HG02759 (cell line): ENCODE data around the gene SERPINB6.
"Not testable (repeated sequence)": the region's sequence is repeated elsewhere in the genome, so short reads cannot be mapped to it uniquely, and the experiment has no call there.

ENCODE experiments used
- ATAC-seq: cut with Tn5 transposase; IDR thresholded peaks from one replicate; pipeline ENCODE4 v1.9.1; 2021; ENCODE audit warnings: mild to moderate bottlenecking, moderate library complexity; ENCODE audit not compliant: unreplicated experiment

The SERPINB6 gene

GRCh38 chr6:2940010-2940850 is 31.1 kb downstream of the SERPINB6 start:
- ATAC-seq: peak; percentile 86

DNA sequence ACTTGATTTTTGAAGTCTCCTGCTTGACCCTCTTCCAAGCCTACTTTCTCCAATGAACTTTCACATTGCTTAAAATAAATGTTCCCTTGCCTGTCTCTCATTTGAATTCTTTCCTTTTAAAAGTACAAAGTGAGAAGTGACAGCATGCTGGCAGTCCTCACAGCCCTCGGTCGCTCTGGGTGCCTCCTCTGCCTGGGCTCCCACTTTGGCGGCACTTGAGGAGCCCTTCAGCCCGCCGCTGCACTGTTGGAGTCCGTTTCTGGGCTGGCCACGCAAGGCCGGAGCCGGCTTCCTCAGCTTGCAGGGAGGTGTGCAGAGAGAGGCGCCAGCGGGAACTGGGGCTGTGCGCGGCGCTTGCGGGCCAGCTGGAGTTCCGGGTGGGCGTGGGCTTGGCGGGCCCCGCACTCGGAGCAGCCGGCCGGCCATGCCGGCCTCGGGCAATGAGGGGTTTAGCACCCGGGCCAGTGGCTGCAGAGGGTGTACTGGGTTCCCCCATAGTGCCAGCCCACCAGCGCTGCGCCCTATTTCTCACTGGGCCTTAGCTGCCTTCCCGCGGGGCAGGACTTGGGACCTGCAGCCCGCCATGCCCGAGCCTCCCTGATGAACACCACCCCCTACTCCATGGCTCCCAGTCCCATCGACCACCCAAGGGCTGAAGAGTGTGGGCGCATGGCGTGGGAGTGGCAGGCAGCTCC is 31.9 kb downstream of the SERPINB6 start:
- no peak for ATAC-seq

DNA sequence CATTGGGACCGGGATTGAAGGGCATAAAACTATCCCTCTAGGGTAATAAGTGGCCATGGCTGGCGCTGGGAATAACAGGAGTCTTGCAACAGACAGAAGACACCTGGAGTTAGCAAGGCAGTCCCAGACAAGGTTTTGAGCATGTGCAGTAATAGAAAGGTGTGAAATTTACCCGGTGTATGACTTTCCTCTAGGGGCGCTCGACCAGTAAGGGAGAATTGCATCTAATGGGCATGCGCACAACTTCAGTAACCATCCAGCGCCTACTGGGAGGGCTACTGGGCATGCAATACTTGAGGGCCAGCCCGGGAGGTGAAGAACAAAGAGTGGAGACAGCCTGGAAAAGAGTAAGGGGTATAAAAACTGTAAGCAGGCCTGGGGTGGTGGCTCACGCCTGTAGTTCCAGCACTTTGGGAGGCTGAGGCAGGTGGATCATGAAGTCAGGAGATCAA is 32.7 kb downstream of the SERPINB6 start:
- ATAC-seq: no peak

GRCh38 chr6:2938004-2938631 is 33.2 kb downstream of the SERPINB6 start:
- ATAC-seq: no peak

DNA sequence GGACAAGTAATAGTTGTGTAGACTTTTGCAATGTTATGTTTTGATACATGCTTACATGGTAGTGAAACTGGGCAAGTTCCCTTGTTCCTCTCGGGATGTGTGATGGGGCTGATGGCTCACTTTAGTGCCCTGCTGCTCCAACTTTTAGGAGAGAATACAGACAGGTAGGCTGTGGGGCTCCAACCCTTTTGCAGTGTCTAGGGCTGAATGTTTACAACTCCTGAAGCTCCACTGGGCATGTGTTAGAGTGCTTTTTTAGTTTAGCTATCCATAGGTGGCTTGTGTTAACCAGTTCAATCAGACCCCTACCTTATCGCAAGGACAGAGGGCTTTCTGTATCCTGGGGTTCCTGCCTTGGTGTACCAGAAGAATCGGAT is 33.8 kb downstream of the SERPINB6 start:
- ATAC-seq: no peak

GRCh38 chr6:2935566-2936291 is 35.6 kb downstream of the SERPINB6 start:
- no peak for ATAC-seq

- ATAC-seq: no peak
Measured at GRCh38 chr6:2934057-2934456, 37.3 kb downstream of the SERPINB6 start.

- ATAC-seq: not testable (repeated sequence)
Measured at GRCh38 chr6:2932911-2933310, 38.5 kb downstream of the SERPINB6 start.

DNA sequence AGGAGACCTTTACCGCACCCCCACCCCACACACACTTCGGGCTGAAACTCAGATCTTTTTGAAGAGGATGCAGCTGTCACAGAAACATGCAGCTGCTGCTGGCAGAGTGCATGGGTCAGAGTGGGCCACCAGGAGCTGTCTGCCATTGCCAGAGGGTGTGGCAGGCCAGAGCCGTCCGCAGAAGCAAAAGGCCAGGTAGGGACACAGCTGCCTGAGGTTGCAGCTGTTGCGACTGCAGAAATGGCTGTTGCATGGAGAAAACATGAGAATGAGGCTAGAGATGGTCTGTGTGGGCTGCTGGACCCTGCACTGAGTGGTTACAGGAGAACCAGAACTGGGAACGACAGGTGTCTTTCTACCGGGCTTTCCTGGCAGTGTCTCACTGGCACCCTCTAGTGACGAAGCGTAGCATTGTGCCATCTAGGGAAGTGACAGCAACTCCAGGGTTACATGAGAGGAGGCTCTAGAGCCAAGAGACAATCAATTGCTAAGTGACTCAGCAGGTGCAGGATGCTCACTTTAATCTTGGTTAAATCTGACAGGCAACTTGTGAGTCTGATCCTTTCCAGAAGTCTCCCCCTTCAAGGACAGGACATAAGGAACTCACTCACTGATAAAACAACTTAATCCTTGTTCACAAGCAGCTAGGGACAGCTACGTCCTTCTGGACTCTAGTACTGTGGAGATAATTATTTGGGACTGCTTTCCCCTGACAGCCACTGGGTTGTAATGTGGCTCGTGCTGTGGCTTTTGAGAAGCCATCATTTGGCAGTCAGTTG is 39.2 kb downstream of the SERPINB6 start:
- peak; percentile 87 for ATAC-seq

GRCh38 chr6:2931055-2931454 is 40.3 kb downstream of the SERPINB6 start:
- ATAC-seq: no peak

DNA sequence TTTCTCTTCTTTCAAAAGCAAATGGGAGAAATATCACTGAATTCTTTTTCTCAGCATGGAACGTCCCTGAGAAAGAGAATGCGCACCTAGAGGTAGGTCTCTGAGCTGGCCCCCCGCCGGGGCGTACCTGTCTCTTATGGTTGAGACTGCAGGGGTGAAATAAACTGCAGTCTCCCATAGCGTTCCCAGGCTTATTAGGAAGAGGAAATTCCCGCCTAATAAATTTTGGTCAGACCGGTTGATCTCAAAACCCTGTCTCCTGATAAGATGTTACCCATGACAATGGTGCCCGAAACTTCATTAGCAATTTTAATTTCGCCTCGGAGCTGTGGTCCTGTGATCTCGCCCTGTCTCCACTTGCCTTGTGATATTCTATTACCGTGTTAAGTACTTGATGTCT is 43.4 kb downstream of the SERPINB6 start:
- not testable (repeated sequence) for ATAC-seq

GRCh38 chr6:2925842-2926747 is 45.3 kb downstream of the SERPINB6 start:
- not testable (repeated sequence) for ATAC-seq

DNA sequence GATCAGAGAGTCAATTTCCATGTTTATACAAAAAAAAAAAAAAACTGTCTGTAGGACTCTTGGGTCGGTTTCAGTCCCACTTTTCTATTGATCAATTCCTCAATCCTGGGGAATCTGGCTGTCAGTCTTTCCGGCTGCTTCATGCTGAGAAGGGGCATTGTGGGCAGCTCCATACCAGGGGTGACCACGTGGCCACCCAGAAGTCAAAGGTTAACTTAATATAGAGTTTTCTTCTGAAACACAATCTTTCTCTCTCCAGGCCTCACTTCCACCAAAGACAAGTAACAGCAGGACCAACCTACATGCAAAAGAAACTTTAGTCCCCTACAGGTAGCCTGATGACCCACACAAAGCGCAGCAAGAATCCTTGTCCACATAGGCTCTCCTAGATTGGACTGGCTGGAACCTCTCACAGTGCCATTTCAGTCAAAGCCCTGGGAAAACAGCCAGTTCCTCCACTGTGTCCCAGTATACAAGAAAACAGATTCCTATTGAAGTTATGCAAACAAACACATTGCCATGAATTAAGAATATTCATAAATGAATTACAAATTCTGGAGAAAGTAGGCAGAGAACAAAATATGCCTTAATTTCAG is 49.7 kb downstream of the SERPINB6 start:
- no peak for ATAC-seq

DNA sequence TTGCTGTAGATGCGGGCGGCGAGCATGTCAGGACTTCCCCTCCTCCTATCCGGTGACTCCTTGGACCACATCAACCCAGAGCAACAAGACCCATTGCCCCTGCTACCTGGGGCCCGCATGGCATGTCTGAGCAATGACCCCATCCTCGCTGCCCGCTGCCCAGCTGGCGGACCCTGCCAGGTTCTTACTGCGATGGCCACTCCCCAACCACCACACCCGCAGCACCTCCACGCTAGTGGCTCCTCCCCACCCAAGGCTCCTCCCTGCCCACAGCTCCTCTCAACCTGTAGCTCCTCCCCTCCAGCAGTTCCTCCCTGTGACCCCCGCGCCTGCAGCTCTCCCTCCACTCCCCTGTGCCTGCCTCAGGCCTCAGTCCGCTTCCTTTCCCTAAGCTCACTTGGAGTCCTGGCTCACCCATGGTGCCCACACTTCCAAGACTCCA is 50.7 kb downstream of the SERPINB6 start:
- no peak for ATAC-seq

DNA sequence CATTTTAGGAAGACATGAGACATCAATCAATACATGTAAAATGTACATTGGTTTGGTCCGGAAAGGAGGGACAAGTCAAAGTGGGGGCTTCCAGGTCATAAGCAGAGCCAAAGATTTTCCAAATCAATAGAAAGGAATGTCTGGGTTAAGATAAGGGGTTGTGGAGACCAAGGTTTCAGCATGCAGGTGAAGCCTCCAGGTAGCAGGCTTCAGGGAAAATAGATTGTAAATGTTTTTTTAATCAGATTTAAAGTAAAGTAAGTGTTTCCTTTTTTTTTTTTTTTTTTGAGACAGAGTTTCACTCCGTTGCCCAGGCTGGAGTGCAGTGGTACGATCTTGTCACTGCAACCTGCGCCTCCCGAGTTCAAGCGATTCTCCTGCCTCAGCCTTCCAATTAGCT is 51.5 kb downstream of the SERPINB6 start:
- ATAC-seq: no peak

DNA sequence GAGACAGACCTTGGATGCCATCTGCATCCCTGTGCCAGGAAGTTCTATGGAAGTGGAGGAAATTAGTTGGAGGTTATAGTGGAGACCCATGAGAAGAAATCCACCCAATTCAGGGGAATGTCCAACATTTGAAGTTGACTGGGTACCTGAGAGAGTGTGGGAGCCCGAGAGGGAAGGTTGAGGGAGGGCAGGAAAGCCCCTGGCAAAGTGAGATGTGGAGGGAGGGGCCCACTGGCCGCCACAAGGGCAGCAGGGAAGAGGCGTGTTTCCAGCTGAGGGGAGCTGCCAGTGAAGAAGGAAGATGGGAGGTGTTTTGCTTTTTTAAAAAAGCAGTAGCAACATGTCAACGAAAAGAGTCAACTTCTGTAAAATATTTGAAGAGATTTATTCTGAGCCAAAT is 52.0 kb downstream of the SERPINB6 start:
- ATAC-seq: no peak

DNA sequence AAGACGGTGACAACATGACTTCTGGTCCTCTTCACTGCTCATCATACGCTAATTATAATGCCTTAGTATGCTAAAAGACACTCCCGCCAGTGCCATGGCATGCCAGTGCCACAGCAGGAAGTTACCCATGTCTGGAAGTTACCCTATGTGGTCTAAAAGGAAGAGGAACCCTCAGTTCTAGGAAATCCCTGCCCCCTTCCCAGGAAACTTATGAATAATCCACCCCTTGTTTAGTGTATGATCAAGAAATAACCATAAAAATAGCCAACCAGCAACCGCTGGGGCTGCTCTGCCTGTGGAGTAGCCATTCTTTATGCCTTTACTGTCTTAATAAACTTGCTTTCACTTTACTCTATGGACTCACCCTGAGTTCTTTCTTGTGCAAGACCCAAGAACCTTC is 52.4 kb downstream of the SERPINB6 start:
- ATAC-seq: no peak

DNA sequence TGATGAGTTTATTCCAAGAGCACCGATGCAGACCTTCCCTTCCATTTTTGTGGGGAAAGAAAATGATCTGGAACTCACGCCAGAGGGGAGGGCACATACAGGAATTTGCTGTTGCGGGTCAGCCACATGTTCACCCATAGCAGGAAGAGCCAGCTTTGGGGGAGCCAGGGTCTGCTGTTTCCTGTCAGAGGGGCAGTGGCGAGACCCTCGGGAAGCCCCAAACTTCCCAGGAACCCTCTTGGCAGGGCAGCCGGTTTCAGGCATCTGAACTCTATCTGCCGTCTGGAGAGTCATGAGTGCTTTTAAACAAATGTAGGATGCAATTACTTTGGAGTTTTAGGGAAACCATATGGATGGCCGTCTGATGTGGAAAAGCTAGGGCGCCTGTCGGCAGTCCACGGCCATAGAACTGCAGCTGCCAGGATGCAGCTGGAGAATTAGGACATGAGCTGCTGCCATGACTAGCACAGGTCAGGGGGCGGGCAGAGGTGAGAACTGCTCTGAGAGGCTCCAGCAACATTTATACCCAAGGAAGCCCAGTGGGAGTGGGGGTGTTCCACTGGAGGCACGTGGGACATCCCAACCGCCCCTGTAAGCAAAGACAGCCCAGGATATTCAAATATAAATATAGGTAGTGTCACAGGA is 53.4 kb downstream of the SERPINB6 start:
- no peak for ATAC-seq
